Epithelial cell of esophagus (primary cell): Measurements from ENCODE around the gene TERC.

Source experiments
- DNase-seq: peaks from one replicate; pipeline ENCODE4 v3.0.0; 2010; ENCODE audit warnings: low read depth
- H3K4me3 ChIP-seq: 2 replicates; pipeline ENCODE4 v1.5.1; 2011; ENCODE audit warnings: mild to moderate bottlenecking, low read length, control low read depth
- CTCF ChIP-seq: IDR thresholded peaks from 2 replicates; pipeline ENCODE4 v1.5.1; 2011; ENCODE audit warnings: low read depth, mild to moderate bottlenecking, low read length, control low read depth, inconsistent platforms; ENCODE audit not compliant: insufficient read depth; ENCODE audit errors: missing control alignments

Gene TERC

GRCh38 chr3:169809230-169809795, 44.5 kb upstream of the TERC start:
- TF ChIP-seq CTCF = no peak
- DNase-seq = no peak
- H3K4me3 ChIP-seq = no peak overlapping the region

- TF ChIP-seq CTCF = no peak
- H3K4me3 ChIP-seq = no peak overlapping the region
- DNase-seq = no peak
These were observed 39.8 kb upstream of the TERC start for GRCh38 chr3:169804681-169805080.

GRCh38 chr3:169792359-169792758, 27.5 kb upstream of the TERC start:
- DNase-seq = no peak
- TF ChIP-seq CTCF = no peak
- no peak overlapping the region for H3K4me3 ChIP-seq

- H3K4me3 ChIP-seq = no peak overlapping the region
- peak; percentile 24 for DNase-seq
- TF ChIP-seq CTCF = no peak
These were observed 26.0 kb upstream of the TERC start for GRCh38 chr3:169790687-169791429.

- no peak overlapping the region for H3K4me3 ChIP-seq
- no peak for DNase-seq
- no peak for TF ChIP-seq CTCF
These were observed 25.4 kb upstream of the TERC start for GRCh38 chr3:169790219-169790618.

- DNase-seq = no peak
- TF ChIP-seq CTCF = no peak
- H3K4me3 ChIP-seq = no peak overlapping the region
These were observed 22.9 kb upstream of the TERC start for GRCh38 chr3:169787791-169788190.

GRCh38 chr3:169787120-169787519, 22.3 kb upstream of the TERC start:
- no peak for TF ChIP-seq CTCF
- no peak for DNase-seq
- no peak overlapping the region for H3K4me3 ChIP-seq
